Activated B cell treated with CpG ODN at 0.5 μM for 24 hours (primary cell): ENCODE measurements around the gene TMEM184B. TPM values are rescaled to one million over a fixed set of nuclear protein-coding genes. Genes with fewer than 3 reads are reported as not detected.

Source experiments
- ATAC-seq: fragments of 200-7000 bp; cut with Tn5 transposase; one replicate; pipeline ENCODE4 v1.10.0; 2021; ENCODE audit warnings: low read depth, mild to moderate bottlenecking, moderate library complexity
- CTCF ChIA-PET: fragments of 350-600 bp; sonication (Branson Sonifier 250); formaldehyde crosslinking; loops from one replicate; lab custom pipeline; 2021; ENCODE audit warnings: antibody characterized with exemption; lab: Charles Lee
- POLR2A ChIA-PET: fragments of 350-600 bp; sonication (Branson Sonifier 250); formaldehyde crosslinking; loops from one replicate; lab custom pipeline; 2021; ENCODE audit warnings: antibody characterized with exemption; lab: Charles Lee
- DNase-seq: peaks from one replicate; pipeline ENCODE4 v3.0.0; 2022
- H3K27ac Mint-ChIP-seq: one replicate; pipeline ENCODE4 v1.8.0; 2020; ENCODE audit warnings: mixed read lengths
- H3K27me3 Mint-ChIP-seq: one replicate; pipeline ENCODE4 v1.8.0; 2021; ENCODE audit warnings: mixed read lengths
- H3K36me3 Mint-ChIP-seq: one replicate; pipeline ENCODE4 v1.8.0; 2021; ENCODE audit warnings: low read depth, mixed read lengths
- H3K4me1 Mint-ChIP-seq: one replicate; pipeline ENCODE4 v1.8.0; 2021; ENCODE audit warnings: mixed read lengths
- H3K4me3 Mint-ChIP-seq: one replicate; pipeline ENCODE4 v1.8.0; 2020; ENCODE audit warnings: mild to moderate bottlenecking, mixed read lengths
- H3K9me3 Mint-ChIP-seq: one replicate; pipeline ENCODE4 v1.8.0; 2020; ENCODE audit warnings: mixed read lengths
- intact Hi-C: fragments of 100-400 bp; cut with micrococcal nuclease; formaldehyde crosslinking; loops from one replicate; pipeline ENCODE4 v1.15.1; 2024
- total RNA-seq: library from RNA; stranded (reverse); gene quantifications from 2 replicates; pipeline ENCODE4 v1.2.3, GENCODE V29; 2022
- TF ChIP-seq, protein P1 (sequence below): fragments of 200-600 bp; IDR thresholded peaks from one replicate; pipeline ENCODE4 v1.8.0; 2022; ENCODE audit warnings: antibody characterized with exemption, mild to moderate bottlenecking

The TMEM184B gene
- total RNA-seq, 1 donor from 2014 or later, result 24.0 TPM

DNA sequence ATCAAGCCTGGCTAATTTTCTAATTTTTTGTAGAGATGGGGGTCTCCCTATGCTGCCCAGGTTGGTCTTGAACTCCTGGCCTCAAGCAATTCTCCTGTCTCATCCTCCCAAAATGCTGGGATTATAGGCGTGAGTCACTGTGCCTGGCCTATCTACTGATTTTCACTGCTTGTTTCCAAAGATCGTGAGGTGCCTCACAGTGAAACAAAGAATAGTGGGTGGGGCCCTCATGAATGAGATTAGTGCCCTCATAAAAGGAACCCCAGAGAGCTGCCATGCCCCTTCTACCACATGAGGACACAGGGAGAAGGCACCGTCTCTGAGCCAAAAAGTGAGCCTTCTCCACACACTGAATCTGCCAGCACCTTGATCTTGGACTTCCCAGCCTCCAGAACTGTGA, 23.5 kb downstream of the TMEM184B start:
- H3K9me3 Mint-ChIP-seq, result no peaks in the 10 kb centered on the region
- ChIA-PET CTCF (no interaction called here), POLR2A (no interaction called here)
- H3K27me3 Mint-ChIP-seq, result no peaks in the 10 kb centered on the region
- peaks cover 10% of the 10 kb centered on the region for H3K36me3 Mint-ChIP-seq
- H3K4me3 Mint-ChIP-seq, result no peak overlapping the region
- DNase-seq (no peak), ATAC-seq (no peak)
- H3K4me1 Mint-ChIP-seq, result peaks cover 14% of the 10 kb centered on the region
- no peak overlapping the region for H3K27ac Mint-ChIP-seq
- intact Hi-C loops, result no loop called here
- TF ChIP-seq, protein P1, sequence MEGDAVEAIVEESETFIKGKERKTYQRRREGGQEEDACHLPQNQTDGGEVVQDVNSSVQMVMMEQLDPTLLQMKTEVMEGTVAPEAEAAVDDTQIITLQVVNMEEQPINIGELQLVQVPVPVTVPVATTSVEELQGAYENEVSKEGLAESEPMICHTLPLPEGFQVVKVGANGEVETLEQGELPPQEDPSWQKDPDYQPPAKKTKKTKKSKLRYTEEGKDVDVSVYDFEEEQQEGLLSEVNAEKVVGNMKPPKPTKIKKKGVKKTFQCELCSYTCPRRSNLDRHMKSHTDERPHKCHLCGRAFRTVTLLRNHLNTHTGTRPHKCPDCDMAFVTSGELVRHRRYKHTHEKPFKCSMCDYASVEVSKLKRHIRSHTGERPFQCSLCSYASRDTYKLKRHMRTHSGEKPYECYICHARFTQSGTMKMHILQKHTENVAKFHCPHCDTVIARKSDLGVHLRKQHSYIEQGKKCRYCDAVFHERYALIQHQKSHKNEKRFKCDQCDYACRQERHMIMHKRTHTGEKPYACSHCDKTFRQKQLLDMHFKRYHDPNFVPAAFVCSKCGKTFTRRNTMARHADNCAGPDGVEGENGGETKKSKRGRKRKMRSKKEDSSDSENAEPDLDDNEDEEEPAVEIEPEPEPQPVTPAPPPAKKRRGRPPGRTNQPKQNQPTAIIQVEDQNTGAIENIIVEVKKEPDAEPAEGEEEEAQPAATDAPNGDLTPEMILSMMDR, result no peak

DNA sequence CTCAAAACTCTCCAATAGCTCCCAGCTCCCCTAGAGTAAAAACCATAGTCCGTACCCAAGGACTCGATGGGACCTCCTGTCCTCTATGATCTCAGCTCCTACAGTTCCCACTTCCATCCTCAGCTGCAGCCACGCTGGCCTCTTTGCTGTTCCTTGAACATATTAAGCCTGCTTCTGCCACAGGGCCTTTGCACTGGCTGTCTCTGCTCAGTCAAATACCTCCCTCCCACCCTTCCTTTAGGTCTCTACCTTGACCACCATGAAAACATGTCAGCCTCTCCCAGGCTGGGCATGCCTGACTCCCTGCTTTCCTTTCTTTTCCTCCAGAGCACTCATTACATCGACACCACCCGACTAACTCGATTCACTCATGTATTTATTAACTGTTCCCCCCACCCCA, 24.5 kb downstream of the TMEM184B start:
- intact Hi-C loops, result no loop called here
- no peaks in the 10 kb centered on the region for H3K9me3 Mint-ChIP-seq
- H3K27ac Mint-ChIP-seq, result no peak overlapping the region
- ATAC-seq (no peak), DNase-seq (no peak)
- no peaks in the 10 kb centered on the region for H3K27me3 Mint-ChIP-seq
- peaks cover 19% of the 10 kb centered on the region for H3K36me3 Mint-ChIP-seq
- H3K4me3 Mint-ChIP-seq, result no peak overlapping the region
- H3K4me1 Mint-ChIP-seq, result peaks cover 14% of the 10 kb centered on the region
- ChIA-PET POLR2A (no interaction called here), CTCF (no interaction called here)
- TF ChIP-seq, protein P1, result no peak

DNA sequence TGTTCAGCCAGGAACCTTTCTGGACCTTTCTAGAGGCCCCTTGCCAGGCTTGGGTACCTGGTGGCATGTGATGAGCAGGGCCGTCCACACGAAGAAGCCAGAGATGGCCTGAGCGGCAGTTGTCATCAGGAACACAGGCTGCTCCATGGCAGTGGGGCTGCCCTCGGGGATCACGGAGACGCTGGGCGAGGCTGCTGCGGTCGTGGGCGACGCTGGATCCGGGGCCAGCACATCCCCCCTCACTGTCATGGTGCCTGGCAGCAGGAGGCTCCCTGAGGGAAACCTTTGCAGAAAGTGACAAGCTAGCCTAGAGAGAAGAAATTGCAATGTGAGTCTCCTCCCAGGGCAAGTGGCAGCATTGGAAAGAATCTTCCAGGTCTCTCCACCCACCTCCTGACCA, 25.1 kb downstream of the TMEM184B start:
- ATAC-seq, result no peak
- Mint-ChIP-seq H3K4me1 (peaks cover 14% of the 10 kb centered on the region), H3K9me3 (no peaks in the 10 kb centered on the region), H3K27ac (no peak overlapping the region), H3K27me3 (no peaks in the 10 kb centered on the region), H3K36me3 (peaks cover 19% of the 10 kb centered on the region), H3K4me3 (no peak overlapping the region)
- CTCF ChIA-PET, result no interaction called here
- intact Hi-C loops, result no loop called here
- DNase-seq, result no peak
- POLR2A ChIA-PET, result no interaction called here
- TF ChIP-seq, protein P1, result no peak

DNA sequence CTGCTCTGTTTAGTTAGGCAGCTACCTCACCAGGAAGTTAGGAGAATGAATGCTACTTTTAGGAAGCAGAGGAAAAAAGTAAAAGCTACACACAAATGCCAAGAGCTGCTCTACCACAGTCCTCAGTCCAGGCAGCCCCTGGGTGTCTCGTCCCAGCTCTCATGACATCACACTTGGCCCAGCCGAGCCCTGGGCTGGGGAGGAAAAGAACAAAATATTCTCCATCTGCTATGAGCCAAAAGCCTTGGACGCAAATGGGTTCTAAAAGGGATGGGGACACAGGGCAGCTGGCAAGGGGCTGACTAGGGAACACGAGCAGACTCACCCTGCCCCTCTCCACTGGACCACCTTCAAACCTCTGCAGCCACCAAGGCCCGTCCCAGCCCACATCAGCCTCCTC, 26.1 kb downstream of the TMEM184B start:
- TF ChIP-seq, protein P1, result no peak
- ChIA-PET CTCF (no interaction called here), POLR2A (interaction anchor here (0.5 kb wide), 1 partner anchor 38 kb away, joined by 3 read pairs; no protein-coding TSS in a partner anchor)
- H3K4me1 Mint-ChIP-seq, result peaks cover 14% of the 10 kb centered on the region
- DNase-seq, result no peak
- intact Hi-C loops, result no loop called here
- H3K27me3 Mint-ChIP-seq, result no peaks in the 10 kb centered on the region
- no peak overlapping the region for H3K27ac Mint-ChIP-seq
- ATAC-seq, result no peak
- H3K9me3 Mint-ChIP-seq, result no peaks in the 10 kb centered on the region
- no peak overlapping the region for H3K4me3 Mint-ChIP-seq
- peaks cover 19% of the 10 kb centered on the region for H3K36me3 Mint-ChIP-seq

DNA sequence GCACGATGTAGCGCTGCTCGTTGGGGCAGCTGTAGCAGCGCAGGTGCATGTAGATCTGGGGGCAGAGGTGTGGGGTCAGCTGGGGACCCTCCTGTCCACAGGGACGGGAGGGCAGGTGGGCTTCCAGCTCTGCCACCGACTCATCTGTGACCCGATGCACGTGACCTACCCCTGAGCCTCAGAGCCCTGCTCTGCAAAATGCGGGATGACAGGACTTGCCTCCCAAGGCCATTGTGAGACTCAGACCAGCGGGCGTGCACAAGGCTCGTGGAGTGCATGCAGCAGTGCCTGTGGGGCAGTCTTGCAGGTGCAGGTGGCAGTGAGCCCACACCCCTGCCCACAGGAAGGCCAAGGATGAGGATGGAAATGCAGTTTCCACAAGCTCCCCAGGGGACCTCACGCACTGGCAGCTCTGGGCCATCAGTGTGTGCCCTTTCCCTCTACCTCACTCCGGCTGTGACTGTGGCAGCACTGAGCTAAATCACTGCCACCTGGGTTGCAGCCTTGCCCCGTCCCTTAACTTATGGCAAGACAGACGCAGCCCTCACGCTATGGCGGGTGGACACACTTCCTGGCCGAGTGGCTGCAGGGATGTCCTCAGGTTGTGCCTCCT, 26.7 kb downstream of the TMEM184B start:
- Mint-ChIP-seq H3K36me3 (peaks cover 21% of the 10 kb centered on the region), H3K27ac (no peak overlapping the region), H3K4me1 (peaks cover 14% of the 10 kb centered on the region), H3K4me3 (no peak overlapping the region), H3K27me3 (no peaks in the 10 kb centered on the region), H3K9me3 (no peaks in the 10 kb centered on the region)
- intact Hi-C loops, result no loop called here
- TF ChIP-seq, protein P1, result no peak
- POLR2A ChIA-PET, result interaction anchor here (0.5 kb wide), 1 partner anchor 38 kb away, joined by 3 read pairs; no protein-coding TSS in a partner anchor
- ATAC-seq, result peak; percentile 77
- CTCF ChIA-PET, result interaction anchor here (0.6 kb wide), 1 partner anchor 28 kb away, joined by 3 read pairs; no protein-coding TSS in a partner anchor
- DNase-seq, result no peak
